Endodermal cell (in vitro differentiated cells): ENCODE data around the gene VSTM2B. TPM values are rescaled to one million over a fixed set of nuclear protein-coding genes. Genes with fewer than 3 reads are reported as not detected.

Source experiments
- DNase-seq: peaks from one replicate; pipeline ENCODE4 v3.0.0-alpha.2; 2017
- H3K27ac ChIP-seq: 2 replicates; pipeline ENCODE4 v1.5.1; 2013; ENCODE audit warnings: mild to moderate bottlenecking, low read depth, low read length, moderate library complexity
- H3K27me3 ChIP-seq: 2 replicates; pipeline ENCODE4 v1.6.1; 2013; ENCODE audit warnings: mild to moderate bottlenecking, low read length, moderate library complexity; ENCODE audit not compliant: insufficient read depth, control insufficient read depth, poor library complexity, severe bottlenecking
- H3K36me3 ChIP-seq: 2 replicates; pipeline ENCODE4 v1.7.0; 2013; ENCODE audit warnings: mild to moderate bottlenecking, low read length, moderate library complexity; ENCODE audit not compliant: control insufficient read depth, insufficient read depth
- H3K4me1 ChIP-seq: one replicate; pipeline ENCODE4 v1.7.0; 2013; ENCODE audit warnings: low read length; ENCODE audit not compliant: control insufficient read depth, insufficient read depth
- H3K4me3 ChIP-seq: 2 replicates; pipeline ENCODE4 v1.5.1; 2013; ENCODE audit warnings: mild to moderate bottlenecking, low read length, moderate library complexity
- H3K9ac ChIP-seq: 2 replicates; pipeline ENCODE4 v1.6.1; 2013; ENCODE audit warnings: mild to moderate bottlenecking, low read length, moderate library complexity; ENCODE audit not compliant: poor library complexity, severe bottlenecking; ENCODE audit errors: extremely low read depth
- H3K9me3 ChIP-seq: 2 replicates; pipeline ENCODE4 v1.6.1; 2013; ENCODE audit warnings: mild to moderate bottlenecking, low read length, moderate library complexity; ENCODE audit not compliant: control insufficient read depth
- H3K27ac Mint-ChIP-seq: 2 replicates; pipeline ENCODE4 v1.8.0; 2020; ENCODE audit warnings: mixed read lengths
- H3K27me3 Mint-ChIP-seq: 2 replicates; pipeline ENCODE4 v1.8.0; 2021; ENCODE audit warnings: mild to moderate bottlenecking, mixed read lengths; ENCODE audit not compliant: insufficient read depth
- H3K36me3 Mint-ChIP-seq: 2 replicates; pipeline ENCODE4 v1.8.0; 2020; ENCODE audit warnings: low read depth, mixed read lengths
- H3K4me1 Mint-ChIP-seq: 2 replicates; pipeline ENCODE4 v1.8.0; 2020; ENCODE audit warnings: mixed read lengths
- H3K4me3 Mint-ChIP-seq: 2 replicates; pipeline ENCODE4 v1.8.0; 2020; ENCODE audit warnings: mild to moderate bottlenecking, moderate library complexity, mixed read lengths
- H3K9me3 Mint-ChIP-seq: 2 replicates; pipeline ENCODE4 v1.8.0; 2020; ENCODE audit warnings: mild to moderate bottlenecking, mixed read lengths
- WGBS, 2 experiments: methylation state at CpG; one replicate each; pipeline versions ENCODE4 v1.1.5 to v1.1.7; 2013; ENCODE audit warnings: missing lambda C conversion rate in 2 of 2, mixed read lengths in 1 of 2; ENCODE audit not compliant: insufficient coverage in 1 of 2, insufficient read length in 1 of 2; 5-methylcytosine and 5-hydroxymethylcytosine counted together
- total RNA-seq, 2 donors: library from RNA; stranded (reverse); fragmentation: NEBNext Ultra II Directional in 1 of 2; extraction: Animal tissue kit (Norgen Biotek cat#: 25700) in 1 of 2; gene quantifications; 2 replicates in 1 of 2; 3 replicates in 1 of 2; pipeline ENCODE4 v1.2.1, GENCODE V29; 2021
- TF ChIP-seq, protein P1 (sequence below): fragments of 200-600 bp; sonication (generic); conservative IDR thresholded peaks from 2 replicates; pipeline ENCODE4 v1.5.0; 2021; ENCODE audit warnings: antibody characterized with exemption, mild to moderate bottlenecking

Gene VSTM2B
- total RNA-seq, 2 donors from 2014 or later = 0.18 TPM; not detected in 1

DNA sequence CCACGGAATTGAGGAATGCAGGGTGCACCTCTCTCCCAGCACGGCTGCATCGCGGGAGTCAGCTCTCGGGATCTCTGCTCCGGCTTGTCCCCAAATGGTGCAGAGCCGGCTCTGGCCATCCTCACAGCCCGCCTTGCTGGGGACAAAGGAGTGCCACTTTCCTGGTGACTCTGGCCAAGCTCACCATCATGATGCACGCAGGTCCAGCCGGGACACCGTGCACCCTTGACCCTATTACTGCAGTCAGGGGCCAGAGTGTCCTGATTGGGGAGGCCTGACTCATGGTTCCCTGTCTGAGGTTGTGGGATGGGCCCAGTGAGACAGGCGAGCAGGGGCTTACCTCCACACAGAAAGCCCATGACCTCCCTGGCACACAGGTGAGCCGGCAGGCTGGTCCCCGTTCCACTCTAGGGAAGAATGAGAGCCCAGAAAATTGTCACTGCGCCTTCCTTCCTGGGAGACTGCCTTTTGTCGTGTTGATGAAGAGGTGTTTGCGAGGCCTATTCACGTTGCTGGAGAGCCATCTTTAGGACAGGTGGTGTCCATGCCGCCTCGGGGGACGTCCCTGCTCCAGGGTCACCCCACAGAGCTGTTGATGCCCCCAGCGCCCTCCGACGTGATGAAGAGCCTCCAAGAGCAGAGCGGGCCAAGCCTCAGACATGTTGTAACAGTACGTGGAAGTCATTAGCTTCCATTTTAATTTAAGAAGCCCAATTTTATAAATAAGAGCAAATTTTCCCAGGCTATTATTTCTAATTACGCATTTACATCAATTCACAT lies 18.5 kb upstream of the VSTM2B start:
- Mint-ChIP-seq H3K27ac (no peak overlapping the region), H3K4me3 (no peak overlapping the region), H3K27me3 (peaks cover 20% of the 10 kb centered on the region), H3K4me1 (no peaks in the 10 kb centered on the region), H3K9me3 (no peaks in the 10 kb centered on the region), H3K36me3 (no peaks in the 10 kb centered on the region)
- peaks cover 8% of the 10 kb centered on the region for H3K27me3 ChIP-seq
- TF ChIP-seq, protein P1, sequence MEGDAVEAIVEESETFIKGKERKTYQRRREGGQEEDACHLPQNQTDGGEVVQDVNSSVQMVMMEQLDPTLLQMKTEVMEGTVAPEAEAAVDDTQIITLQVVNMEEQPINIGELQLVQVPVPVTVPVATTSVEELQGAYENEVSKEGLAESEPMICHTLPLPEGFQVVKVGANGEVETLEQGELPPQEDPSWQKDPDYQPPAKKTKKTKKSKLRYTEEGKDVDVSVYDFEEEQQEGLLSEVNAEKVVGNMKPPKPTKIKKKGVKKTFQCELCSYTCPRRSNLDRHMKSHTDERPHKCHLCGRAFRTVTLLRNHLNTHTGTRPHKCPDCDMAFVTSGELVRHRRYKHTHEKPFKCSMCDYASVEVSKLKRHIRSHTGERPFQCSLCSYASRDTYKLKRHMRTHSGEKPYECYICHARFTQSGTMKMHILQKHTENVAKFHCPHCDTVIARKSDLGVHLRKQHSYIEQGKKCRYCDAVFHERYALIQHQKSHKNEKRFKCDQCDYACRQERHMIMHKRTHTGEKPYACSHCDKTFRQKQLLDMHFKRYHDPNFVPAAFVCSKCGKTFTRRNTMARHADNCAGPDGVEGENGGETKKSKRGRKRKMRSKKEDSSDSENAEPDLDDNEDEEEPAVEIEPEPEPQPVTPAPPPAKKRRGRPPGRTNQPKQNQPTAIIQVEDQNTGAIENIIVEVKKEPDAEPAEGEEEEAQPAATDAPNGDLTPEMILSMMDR = no peak
- no peaks in the 10 kb centered on the region for H3K4me1 ChIP-seq
- H3K9me3 ChIP-seq = no peaks in the 10 kb centered on the region
- 82 to 87% methylated on average over 15 to 27 of the region's 27 CpGs for WGBS, 2 experiments
- H3K4me3 ChIP-seq = no peak overlapping the region
- no peaks in the 10 kb centered on the region for H3K36me3 ChIP-seq
- no peak overlapping the region for H3K9ac ChIP-seq
- no peak overlapping the region for H3K27ac ChIP-seq
- no peak for DNase-seq

DNA sequence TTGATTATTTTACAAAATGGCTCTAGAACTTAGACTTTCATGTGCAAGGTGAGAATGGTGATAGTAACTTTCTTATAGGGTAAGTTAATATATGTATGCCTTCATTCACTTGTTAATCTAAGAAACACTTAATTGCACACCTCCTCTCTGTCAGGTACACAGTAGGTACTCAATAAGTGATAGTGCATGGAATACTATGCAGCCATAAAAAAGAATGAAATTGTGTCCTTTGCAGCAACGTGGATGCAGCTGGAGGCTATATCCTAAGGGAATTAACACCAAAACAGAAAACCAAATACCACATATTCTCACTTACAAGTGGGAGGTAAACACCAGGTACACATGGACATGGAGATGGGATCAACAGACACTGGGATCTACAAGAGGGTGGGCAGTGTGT lies 17.6 kb upstream of the VSTM2B start:
- TF ChIP-seq, protein P1 = no peak
- no peaks in the 10 kb centered on the region for H3K9me3 ChIP-seq
- H3K27ac Mint-ChIP-seq = no peak overlapping the region
- H3K4me3 ChIP-seq = no peak overlapping the region
- H3K27ac ChIP-seq = no peak overlapping the region
- H3K36me3 ChIP-seq = no peaks in the 10 kb centered on the region
- no peaks in the 10 kb centered on the region for H3K9me3 Mint-ChIP-seq
- H3K4me1 Mint-ChIP-seq = no peaks in the 10 kb centered on the region
- H3K27me3 ChIP-seq = peaks cover 17% of the 10 kb centered on the region
- WGBS, 2 experiments = 83% methylated on average over 1 of the region's 1 CpG; no CpG with 5 or more reads in 1 of the 2 experiments
- peaks cover 27% of the 10 kb centered on the region for H3K27me3 Mint-ChIP-seq
- H3K36me3 Mint-ChIP-seq = no peaks in the 10 kb centered on the region
- no peak overlapping the region for H3K4me3 Mint-ChIP-seq
- no peak overlapping the region for H3K9ac ChIP-seq
- H3K4me1 ChIP-seq = no peaks in the 10 kb centered on the region
- DNase-seq = no peak

DNA sequence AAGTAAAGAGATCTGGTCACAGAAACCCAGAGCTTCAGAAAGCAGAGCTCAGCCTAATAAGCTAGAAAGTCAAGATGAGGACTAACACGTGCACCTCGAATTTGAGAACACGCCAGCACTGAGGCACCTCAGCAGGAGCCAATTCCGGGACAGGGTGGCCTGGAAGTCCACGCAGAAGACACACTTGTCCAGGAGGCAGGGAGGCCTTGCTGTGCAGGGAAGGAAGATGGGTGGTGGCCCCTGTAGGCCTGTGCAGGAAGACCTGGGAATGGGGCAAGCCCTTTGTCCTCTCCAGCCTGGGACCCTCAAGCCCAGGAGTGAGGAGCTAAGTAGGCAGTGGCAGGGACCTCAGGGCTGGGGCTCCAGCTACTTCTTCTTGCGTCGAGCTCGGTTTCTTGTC lies 16.3 kb upstream of the VSTM2B start:
- no peak for DNase-seq
- WGBS, 2 experiments = 91 to 96% methylated on average over 8 of the region's 8 CpGs
- peaks cover 25% of the 10 kb centered on the region for H3K27me3 ChIP-seq
- no peak overlapping the region for H3K4me3 Mint-ChIP-seq
- H3K4me3 ChIP-seq = no peak overlapping the region
- H3K9me3 ChIP-seq = no peaks in the 10 kb centered on the region
- H3K27ac ChIP-seq = no peak overlapping the region
- no peaks in the 10 kb centered on the region for H3K36me3 ChIP-seq
- H3K4me1 ChIP-seq = no peaks in the 10 kb centered on the region
- H3K9me3 Mint-ChIP-seq = no peaks in the 10 kb centered on the region
- peaks cover 22% of the 10 kb centered on the region for H3K27me3 Mint-ChIP-seq
- H3K27ac Mint-ChIP-seq = no peak overlapping the region
- TF ChIP-seq, protein P1 = no peak
- no peaks in the 10 kb centered on the region for H3K36me3 Mint-ChIP-seq
- H3K9ac ChIP-seq = no peak overlapping the region
- no peaks in the 10 kb centered on the region for H3K4me1 Mint-ChIP-seq
